ENCODE measurements around the gene TRAPPC10. TPM values are rescaled to one million over a fixed set of nuclear protein-coding genes. Genes with fewer than 3 reads are reported as not detected.
A peak's percentile ranks its signal among the peaks of the same experiment; 100 is the strongest.

Gene TRAPPC10
- total and polyA plus RNA-seq, 9 of the 15 experiments (the other 6 are each of a cell fraction or from before 2014, with no cell fraction given): 1.1 to 33.8 (median 24.3) TPM

DNA sequence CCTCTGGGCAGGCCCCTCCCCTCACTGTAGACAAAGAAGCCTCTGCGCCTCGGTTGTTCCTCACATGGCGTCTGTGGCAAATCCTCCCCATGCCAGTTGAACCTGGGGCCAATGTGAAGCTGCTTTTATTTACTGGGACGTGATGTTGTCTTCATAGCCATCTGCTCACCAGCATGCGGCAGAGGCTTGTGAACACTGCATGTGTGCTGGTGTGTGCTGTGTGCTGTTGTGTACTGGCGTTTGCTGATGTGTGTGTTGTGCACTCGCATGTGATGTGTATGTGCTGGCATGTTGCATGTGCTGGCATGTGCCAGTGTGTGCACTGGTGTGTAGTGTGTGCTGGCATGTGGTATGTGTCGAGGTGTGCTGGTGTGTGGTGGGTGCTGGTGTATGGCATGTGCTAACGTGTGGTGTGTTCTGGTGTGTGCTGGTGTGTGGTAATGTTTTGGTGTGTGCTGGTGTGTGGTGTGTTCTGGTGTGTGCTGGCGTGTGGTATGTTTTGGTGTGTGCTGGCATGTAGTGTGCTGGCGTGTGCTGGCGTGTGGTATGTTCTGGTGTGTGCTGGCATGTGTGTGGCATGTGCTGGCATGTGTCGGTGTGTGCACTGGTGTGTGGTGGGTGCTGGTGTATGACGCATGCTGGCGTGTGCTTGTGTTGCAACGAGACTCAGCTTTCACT is 37.2 kb upstream of the TRAPPC10 start (continued):
- TF ChIP-seq, protein P1, sequence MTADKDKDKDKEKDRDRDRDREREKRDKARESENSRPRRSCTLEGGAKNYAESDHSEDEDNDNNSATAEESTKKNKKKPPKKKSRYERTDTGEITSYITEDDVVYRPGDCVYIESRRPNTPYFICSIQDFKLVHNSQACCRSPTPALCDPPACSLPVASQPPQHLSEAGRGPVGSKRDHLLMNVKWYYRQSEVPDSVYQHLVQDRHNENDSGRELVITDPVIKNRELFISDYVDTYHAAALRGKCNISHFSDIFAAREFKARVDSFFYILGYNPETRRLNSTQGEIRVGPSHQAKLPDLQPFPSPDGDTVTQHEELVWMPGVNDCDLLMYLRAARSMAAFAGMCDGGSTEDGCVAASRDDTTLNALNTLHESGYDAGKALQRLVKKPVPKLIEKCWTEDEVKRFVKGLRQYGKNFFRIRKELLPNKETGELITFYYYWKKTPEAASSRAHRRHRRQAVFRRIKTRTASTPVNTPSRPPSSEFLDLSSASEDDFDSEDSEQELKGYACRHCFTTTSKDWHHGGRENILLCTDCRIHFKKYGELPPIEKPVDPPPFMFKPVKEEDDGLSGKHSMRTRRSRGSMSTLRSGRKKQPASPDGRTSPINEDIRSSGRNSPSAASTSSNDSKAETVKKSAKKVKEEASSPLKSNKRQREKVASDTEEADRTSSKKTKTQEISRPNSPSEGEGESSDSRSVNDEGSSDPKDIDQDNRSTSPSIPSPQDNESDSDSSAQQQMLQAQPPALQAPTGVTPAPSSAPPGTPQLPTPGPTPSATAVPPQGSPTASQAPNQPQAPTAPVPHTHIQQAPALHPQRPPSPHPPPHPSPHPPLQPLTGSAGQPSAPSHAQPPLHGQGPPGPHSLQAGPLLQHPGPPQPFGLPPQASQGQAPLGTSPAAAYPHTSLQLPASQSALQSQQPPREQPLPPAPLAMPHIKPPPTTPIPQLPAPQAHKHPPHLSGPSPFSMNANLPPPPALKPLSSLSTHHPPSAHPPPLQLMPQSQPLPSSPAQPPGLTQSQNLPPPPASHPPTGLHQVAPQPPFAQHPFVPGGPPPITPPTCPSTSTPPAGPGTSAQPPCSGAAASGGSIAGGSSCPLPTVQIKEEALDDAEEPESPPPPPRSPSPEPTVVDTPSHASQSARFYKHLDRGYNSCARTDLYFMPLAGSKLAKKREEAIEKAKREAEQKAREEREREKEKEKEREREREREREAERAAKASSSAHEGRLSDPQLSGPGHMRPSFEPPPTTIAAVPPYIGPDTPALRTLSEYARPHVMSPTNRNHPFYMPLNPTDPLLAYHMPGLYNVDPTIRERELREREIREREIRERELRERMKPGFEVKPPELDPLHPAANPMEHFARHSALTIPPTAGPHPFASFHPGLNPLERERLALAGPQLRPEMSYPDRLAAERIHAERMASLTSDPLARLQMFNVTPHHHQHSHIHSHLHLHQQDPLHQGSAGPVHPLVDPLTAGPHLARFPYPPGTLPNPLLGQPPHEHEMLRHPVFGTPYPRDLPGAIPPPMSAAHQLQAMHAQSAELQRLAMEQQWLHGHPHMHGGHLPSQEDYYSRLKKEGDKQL (CRISPR knock-in tag; IDR thresholded peaks at IDR 0.05; ENCODE audit: borderline replicate concordance): no peak
- no peak for TF ChIP-seq ELK1 (CRISPR knock-in tag; IDR thresholded peaks at IDR 0.05)
- no peak for TF ChIP-seq ZBTB40 (IDR thresholded peaks at IDR 0.05)
- TF ChIP-seq ZBTB40 (CRISPR knock-in tag; IDR thresholded peaks at IDR 0.05): 0 out of 2 replicates have a peak, but pooled peaks have one; percentile 13
- TF ChIP-seq U2AF1 (optimal IDR thresholded peaks at IDR 0.05; ENCODE audit: low read depth, low read length): no peak
- no peak for TF ChIP-seq U2AF2 (optimal IDR thresholded peaks at IDR 0.05; ENCODE audit: low read depth, low read length)

Measured in K562 (cell line).